UCSD-AML1 (cell line): Measurements from ENCODE around the gene TTF2.
"Not testable (repeated sequence)": the region's sequence is repeated elsewhere in the genome, so short reads cannot be mapped to it uniquely, and the experiment has no call there.

Source experiments
- DNase-seq: peaks from one replicate; lab custom pipeline; 2025; ENCODE audit not compliant: unreplicated experiment; lab: John Stamatoyannopoulos, UW

TTF2 gene

GRCh38 chr1:117119144-117119543, 59.0 kb downstream of the TTF2 start:
- DNase-seq, result not testable (repeated sequence)

- DNase-seq, result no peak
Observed at GRCh38 chr1:117120774-117121588, 60.9 kb downstream of the TTF2 start.

DNA sequence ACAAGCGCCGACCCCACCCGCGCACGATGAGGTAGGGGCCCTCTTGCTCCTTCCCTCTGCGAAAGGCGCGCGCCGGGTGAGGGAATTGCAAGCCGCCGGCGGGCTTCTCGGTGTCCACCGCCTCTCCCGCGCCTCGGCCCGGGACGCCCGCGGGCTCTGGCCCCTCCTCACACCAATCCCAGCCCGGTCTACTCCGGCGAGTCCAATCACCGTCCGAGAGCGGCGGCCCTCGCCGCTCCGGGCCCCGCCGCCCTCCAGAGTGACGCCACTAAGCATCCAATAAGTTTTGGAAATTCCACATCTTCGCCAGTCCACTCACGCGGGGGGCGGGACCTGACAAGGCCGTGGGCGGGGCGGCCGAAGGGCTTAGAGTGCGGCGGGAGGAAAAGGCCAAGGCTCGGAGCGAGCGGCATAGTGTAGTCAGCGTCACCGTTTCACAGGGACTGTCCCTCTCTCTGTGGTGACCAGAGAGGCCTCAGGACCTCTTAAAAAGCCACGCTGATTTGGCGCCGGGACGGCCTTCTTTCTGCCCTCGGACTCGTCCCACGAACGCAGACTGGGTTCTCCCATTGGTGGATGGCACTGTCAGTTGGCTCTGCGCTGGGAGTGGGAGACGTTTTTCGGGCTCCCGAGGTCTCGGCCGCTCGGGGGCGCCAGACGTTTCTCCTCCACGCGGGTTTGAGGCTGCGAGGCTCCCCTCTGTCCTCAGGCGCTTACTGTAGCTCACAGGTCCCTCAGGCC, 61.6 kb downstream of the TTF2 start, which contains the start of gene TRIM45:
Gene TRIM45, minus strand, starts transcription at position 161 of the 741 bp plus-strand sequence. CDS start 548 bp downstream, outside the sequence.
- peak; percentile 96 for DNase-seq

GRCh38 chr1:117122330-117123025, 62.4 kb downstream of the TTF2 start:
- no peak for DNase-seq

DNA sequence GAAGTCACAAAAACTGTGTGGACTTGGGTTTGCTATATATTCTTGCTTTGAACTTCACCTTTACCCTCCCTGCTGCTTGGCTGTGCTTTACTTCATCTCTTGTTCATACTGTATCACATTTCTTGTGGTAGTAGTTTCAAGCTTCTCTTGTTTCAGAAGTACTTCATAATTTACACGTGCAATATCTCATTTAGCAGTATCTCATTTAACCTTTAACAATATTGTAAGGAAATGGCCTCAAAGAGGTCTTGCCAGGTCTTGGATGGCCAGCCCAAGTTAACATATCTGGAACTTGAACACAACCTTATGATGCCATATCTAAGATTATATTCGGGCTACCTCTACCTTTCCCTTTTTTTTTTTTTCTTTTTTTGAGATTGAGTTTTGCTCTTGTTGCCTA, 63.1 kb downstream of the TTF2 start:
- no peak for DNase-seq

GRCh38 chr1:117124661-117125060, 64.5 kb downstream of the TTF2 start:
- DNase-seq, result no peak

GRCh38 chr1:117127795-117128194, 67.7 kb downstream of the TTF2 start:
- no peak for DNase-seq

GRCh38 chr1:117128323-117129079, 68.4 kb downstream of the TTF2 start:
- DNase-seq, result no peak

DNA sequence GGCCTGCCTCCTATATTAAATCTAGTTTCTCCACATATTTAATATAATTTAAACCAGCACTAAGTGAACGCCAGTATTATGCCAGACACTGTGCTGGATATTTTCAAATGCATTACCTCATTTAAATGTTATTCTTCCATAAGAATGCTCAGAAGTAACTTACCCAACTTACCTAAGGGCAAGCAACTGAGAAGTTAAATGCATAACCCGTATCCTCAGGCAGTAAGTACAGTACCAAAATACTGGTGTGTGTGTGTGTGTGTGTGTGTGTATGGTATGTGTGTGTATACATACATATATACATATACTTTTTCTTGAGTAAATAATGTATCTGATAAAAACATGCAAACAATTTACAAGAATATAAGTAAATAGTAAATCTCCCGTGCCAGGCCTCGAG, 70.4 kb downstream of the TTF2 start:
- no peak for DNase-seq

DNA sequence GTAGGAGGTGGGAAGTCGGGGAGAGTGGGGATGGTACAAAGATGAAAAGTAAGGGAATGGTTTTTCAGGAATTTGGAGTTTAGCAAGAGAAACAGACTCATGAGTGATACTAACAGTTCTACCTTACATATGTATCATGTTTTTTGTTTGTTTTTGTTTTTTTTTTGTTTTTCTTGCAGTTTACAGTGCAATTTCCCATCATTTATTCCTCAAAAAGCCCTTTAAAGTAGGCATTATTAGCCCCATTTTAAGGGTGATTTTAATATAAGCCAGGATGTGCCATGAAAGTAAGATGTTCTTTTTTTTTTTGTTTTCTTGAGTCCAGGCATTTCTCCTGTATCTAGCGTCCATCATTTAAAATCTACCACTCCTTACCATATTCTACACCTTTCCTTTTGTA, 75.2 kb downstream of the TTF2 start:
- DNase-seq, result no peak

- no peak for DNase-seq
Observed at GRCh38 chr1:117136749-117137148, 76.6 kb downstream of the TTF2 start.

GRCh38 chr1:117137281-117137855, 77.2 kb downstream of the TTF2 start:
- DNase-seq, result no peak

- DNase-seq, result no peak
Observed at GRCh38 chr1:117138106-117138505, 78.0 kb downstream of the TTF2 start.

GRCh38 chr1:117138561-117138960, 78.4 kb downstream of the TTF2 start:
- no peak for DNase-seq

- no peak for DNase-seq
Observed at GRCh38 chr1:117142200-117142599, 82.1 kb downstream of the TTF2 start.

- DNase-seq, result no peak
Observed at GRCh38 chr1:117143172-117143571, 83.0 kb downstream of the TTF2 start.

DNA sequence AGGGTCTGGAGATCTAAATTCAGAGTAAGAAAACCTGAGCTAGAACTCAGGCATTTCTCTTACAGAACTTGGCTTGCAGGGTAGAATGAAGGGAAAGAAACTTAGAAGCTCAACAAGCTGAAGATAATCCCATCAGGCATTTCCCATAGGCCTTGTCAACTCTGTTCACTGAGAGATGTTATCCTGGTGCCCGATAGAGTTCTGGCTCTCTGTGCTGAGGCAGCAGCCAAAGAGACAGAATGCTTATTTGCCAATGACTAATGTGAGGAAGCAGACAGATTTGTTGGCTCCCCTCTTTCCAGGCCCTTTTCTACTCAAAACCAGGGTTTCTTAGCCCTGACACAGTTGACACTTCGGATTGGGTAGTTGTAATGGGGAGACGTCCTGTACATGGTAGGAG, 83.7 kb downstream of the TTF2 start:
- DNase-seq, result no peak

DNA sequence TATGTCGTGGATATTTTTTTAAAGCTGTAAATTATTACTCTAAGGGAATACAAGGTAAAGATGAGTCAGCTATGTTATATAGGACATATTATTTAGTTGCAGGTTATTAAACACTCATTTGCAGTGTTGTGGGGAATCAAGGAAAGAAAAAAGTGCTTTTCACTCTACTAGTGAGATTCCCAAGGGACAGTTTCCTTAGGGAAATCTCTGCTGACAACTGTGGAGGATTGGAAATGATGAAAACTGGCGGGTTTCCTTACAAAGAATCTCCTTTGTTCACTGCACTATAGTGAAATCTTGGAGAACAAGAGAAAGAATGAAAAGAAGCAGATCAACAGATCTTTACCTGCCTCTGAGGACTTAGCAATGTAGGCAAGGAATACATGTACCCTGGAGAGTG, 85.9 kb downstream of the TTF2 start:
- DNase-seq, result no peak

- DNase-seq, result no peak
Observed at GRCh38 chr1:117146575-117147340, 86.6 kb downstream of the TTF2 start.

DNA sequence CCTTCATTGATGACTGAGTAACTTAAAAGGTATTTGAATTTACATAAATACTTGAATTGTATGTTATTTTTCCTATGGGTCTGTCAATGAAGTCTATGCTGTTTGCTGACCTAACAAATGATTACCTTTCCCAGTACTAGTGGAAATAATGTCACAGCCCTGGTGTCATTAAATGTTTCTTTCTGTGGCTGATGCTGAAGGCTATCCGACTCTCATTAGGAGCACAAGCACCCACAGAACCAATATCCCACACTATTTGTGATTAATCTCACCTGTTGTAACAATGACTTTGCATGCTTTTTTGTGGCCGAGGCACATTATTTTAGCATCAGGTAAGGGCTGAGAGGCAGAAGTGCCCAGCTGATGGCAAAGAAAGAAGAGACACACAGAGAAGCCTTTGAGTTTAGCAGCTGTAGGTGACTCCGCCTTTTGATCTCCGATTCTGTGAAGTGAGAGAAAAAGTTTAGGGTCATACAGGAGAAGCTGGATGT, 87.3 kb downstream of the TTF2 start:
- DNase-seq, result no peak
